HL-60 (cell line): Measurements from ENCODE around the gene POLRMT.

Experiments
- CTCF ChIP-seq: IDR thresholded peaks from one replicate; pipeline ENCODE4 v1.5.1; 2011; ENCODE audit warnings: low read length, control low read depth, inconsistent platforms; ENCODE audit not compliant: insufficient read depth
- GABPA ChIP-seq: IDR thresholded peaks from 2 replicates; pipeline ENCODE4 v1.6.1; 2012; ENCODE audit warnings: low read depth
- POLR2AphosphoS5 ChIP-seq: IDR thresholded peaks from 2 replicates; pipeline ENCODE4 v1.6.1; 2012; ENCODE audit warnings: low read depth
- REST ChIP-seq: IDR thresholded peaks from 2 replicates; pipeline ENCODE4 v1.6.1; 2012; ENCODE audit warnings: low read depth; ENCODE audit not compliant: insufficient replicate concordance
- SPI1 ChIP-seq: IDR thresholded peaks from 2 replicates; pipeline ENCODE4 v1.6.1; 2012; ENCODE audit warnings: low read depth, mild to moderate bottlenecking, borderline replicate concordance

GRCh38 chr19:623175-623916 lies 10.0 kb downstream of the POLRMT start:
- TF ChIP-seq CTCF (no peak), POLR2AphosphoS5 (no peak), REST (no peak), SPI1 (no peak), GABPA (no peak)
